Activated CD4-positive, alpha-beta T cell treated with anti-CD3 and anti-CD28 coated beads, Interleukin-2, Interleukin-6, amounts not matched to agents 100 ng/mL and 50 ng/mL, durations not matched to agents 16 hours and 8 hours (primary cell): ENCODE results near the gene WDFY4.

Experiments
- DNase-seq: peaks from one replicate; pipeline ENCODE4 v3.0.0-alpha.2; 2020

The WDFY4 gene

GRCh38 chr10:48690791-48691660, 6.4 kb downstream of the WDFY4 start:
- no peak for DNase-seq

- no peak for DNase-seq
Observed at GRCh38 chr10:48691812-48692528, 7.3 kb downstream of the WDFY4 start.

GRCh38 chr10:48692748-48693147, 8.1 kb downstream of the WDFY4 start:
- no peak for DNase-seq

GRCh38 chr10:48693206-48693605, 8.5 kb downstream of the WDFY4 start:
- no peak for DNase-seq

GRCh38 chr10:48694371-48695030, 9.8 kb downstream of the WDFY4 start:
- DNase-seq = no peak

DNA sequence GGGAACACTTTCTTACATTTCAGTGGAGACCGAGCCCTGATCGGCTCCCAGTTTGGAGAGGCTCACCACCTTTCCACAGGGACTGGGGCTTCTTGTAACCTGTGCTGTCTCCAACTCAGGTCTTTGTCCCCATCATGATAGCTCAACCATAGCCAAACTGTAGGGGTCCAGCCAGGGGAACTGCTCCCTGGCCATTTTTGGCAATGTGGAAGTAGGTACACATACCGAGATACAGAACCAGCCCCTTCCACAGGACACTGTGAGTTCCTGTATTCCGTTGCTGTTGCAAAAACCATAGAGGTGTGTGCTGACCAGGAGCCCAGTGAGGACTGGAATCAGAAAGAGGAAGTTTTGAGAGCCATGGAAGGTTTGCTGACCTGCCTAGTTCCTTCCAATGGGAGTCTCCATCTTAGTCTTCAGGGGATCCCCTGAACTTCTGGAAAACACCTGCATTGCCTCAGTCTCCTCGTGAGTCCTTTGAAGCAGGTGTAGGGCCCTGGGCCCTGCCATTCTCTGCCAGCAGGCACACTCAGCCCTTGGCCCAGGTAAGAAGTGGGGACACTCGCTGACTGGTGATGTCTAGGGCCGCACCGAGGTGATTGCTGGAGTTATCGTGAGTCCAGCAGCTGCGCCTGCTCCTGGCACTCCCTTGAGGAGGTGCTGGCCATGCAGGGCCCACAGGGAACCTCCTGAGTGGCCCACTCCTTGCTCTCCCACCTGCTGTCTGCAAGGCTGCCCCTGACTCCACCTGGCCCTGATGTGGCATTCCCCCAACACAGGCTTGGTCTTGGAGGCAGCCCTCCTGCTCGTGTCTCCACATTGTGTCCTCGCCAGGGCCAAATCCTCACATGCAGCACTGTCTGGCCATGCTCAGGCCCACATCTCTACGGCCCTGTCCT, 11.2 kb downstream of the WDFY4 start:
- no peak for DNase-seq

GRCh38 chr10:48696535-48696873, 11.8 kb downstream of the WDFY4 start:
- DNase-seq = no peak

DNA sequence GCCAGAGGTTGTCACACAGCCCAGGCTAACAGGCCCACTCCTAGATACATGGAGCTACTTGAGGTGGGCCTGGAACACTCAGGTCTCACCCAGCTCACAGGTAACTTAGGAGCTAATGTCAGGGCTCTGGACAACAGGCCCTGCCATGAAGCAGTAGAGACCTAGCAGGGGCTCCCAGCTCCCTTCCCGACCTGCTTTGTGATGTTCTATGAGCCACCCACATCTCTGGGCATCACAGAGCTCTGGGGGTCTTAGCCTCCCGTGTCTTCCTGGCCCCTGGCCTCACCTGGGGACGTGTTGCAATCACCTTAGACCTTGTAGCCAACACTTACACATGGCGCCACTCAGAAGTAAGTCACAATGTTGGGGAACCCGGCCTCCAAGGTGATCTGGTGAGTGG, 12.4 kb downstream of the WDFY4 start:
- DNase-seq = no peak

DNA sequence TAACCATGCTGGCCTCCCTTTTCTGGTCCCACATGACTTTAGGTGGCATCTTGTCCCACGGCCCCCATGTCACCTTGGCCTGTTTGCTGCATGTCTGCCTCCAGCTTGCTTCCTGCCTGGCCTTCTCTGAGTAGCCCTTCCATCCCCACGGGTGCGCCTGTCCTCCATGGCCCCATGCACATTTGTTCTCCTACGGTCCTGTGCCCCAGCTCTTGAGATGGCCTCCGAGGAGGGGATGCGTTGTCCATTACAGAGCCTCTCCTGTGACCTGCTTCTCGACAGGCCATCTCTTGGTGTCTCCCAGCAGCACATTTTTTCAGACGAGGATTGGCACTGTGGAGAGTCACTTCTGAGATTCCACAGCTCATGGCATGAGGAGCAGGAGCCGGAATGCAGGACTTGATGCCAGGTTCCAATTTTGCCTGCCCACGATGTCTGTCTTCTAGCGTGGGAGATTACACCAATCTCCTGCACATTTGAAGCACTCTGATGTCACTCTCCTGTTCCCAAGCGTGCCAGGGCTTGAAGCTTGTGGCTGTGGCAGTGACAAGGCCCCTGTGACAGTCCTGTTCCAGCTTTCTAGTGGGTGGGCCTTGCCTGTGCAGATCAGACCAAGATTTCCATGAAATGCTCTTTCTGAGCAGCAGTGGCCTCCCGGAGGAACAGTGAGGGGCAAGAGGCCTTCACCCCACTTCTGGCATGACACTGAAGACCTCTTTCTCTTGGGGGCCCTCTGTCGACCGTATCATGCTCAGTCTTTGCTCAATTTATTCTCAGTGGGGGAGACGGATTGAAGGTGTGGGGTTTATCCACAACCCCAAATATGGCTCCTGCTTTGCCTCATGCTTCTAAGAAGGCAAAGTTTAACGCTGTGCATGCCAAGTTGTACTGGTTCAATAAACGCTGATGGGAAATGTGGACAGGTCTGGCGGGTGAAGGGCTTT, 13.4 kb downstream of the WDFY4 start:
- DNase-seq = no peak

DNA sequence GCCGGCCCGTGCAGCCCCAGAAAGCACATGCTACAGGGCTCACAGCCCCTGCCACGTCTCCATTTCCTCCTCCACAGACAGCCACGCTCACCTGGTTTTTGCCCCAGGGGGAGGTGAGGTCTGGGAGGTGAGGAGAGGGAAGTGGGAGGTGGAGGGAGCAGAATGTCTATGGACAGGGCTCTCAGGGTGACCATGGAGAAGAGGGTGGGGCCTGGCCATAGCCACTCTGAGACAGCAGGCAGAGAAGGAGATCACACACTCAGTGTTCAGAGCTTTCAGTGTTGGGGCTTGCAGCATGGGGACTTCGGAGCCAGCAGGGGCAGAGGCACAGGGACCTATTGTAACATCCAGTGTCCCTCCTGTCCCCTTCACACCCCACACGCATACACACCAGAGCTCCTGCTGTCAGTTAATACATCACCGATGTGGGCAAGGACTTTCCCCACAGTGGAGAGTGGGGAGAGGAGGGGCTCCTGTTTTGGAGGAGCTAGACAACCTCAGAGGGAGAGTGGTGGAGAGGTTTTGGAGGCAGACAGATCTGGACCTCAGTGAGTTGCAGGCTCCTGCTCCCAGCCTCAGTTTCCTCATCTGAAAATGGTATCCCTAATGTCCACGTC, 14.4 kb downstream of the WDFY4 start:
- no peak for DNase-seq

- DNase-seq = no peak
Observed at GRCh38 chr10:48700071-48700470, 15.4 kb downstream of the WDFY4 start.

DNA sequence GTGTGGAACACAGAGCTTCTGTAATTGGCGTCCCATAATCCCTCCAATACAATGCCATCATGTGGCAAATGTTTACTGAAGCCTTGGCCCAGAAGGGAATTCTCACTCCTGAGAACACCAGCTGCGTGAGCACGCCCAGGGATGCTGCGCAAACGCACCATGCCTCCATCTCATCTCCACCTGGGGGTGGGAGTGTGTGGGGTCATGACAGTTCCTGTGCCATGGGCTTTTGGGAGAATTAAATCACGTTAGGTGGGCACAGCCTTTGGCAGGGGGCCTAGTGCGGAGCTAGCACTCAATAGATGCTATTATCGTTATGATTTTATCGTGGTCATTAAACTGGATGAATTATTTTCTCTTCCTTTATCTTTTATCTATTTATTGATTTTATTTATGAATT, 15.8 kb downstream of the WDFY4 start:
- no peak for DNase-seq

- DNase-seq = no peak
Observed at GRCh38 chr10:48701139-48701901, 16.6 kb downstream of the WDFY4 start.

GRCh38 chr10:48701941-48702340, 17.3 kb downstream of the WDFY4 start:
- no peak for DNase-seq

- DNase-seq = no peak
Observed at GRCh38 chr10:48703531-48704122, 19.0 kb downstream of the WDFY4 start.

DNA sequence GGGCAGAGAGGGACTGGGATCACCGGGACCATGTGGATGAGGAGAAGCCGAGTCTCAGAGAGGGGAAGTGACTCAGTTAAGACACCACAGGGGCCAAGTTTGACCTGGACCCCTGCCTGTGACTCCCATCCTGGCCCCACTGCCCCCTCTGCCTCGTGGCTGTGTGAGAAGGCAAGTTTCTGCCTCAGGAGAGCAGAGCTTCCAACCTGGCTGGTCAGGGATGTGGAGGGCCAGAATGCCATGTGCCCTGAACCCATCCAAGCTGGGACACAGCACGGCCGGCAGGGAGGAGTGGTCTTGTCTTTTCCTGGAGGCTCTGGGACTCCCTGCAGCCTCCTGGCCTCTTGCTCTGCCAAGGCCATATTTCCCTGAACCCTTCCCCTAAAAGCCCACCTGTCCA, 19.5 kb downstream of the WDFY4 start:
- DNase-seq = no peak

GRCh38 chr10:48705401-48705938, 20.8 kb downstream of the WDFY4 start:
- no peak for DNase-seq

- no peak for DNase-seq
Observed at GRCh38 chr10:48707472-48707871, 22.8 kb downstream of the WDFY4 start.

DNA sequence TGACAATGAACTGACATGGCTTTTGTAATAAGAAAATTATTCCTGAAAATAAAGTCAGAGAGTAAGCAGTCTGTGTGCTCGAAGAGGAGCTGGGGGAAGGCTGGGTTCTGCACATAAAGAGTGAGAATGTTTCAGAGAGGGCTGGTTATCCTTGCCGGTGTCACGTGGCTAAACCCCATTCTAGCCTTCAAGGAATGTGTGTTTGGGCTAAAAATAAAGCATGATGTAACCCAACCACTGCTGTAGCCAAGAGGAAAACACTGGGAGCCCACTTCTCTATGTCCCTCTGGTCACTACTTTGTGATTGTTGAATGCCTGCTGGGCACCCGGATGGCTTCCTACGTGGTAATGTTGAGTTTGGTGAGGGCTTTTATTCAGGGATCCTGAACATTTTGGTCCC, 23.5 kb downstream of the WDFY4 start:
- DNase-seq = no peak
